NCI-H146 (cell line): Measurements from ENCODE around the gene MRTFB.

Experiments
- DNase-seq: peaks from one replicate; lab custom pipeline; 2025; lab: John Stamatoyannopoulos, UW

The MRTFB gene

GRCh38 chr16:14063618-14064581 is 7.2 kb upstream of the MRTFB start:
- no peak for DNase-seq

- DNase-seq: peak; percentile 76
Observed at GRCh38 chr16:14069818-14070217, 1.3 kb upstream of the MRTFB start.

GRCh38 chr16:14070555-14070876 is 603 bp upstream of the MRTFB start:
- DNase-seq: no peak

GRCh38 chr16:14071576-14072271 is 605 bp downstream of the MRTFB start:
- DNase-seq: peak; percentile 67

- DNase-seq: no peak
Observed at GRCh38 chr16:14072360-14072759, 1.2 kb downstream of the MRTFB start.

GRCh38 chr16:14074544-14074943 is 3.4 kb downstream of the MRTFB start:
- no peak for DNase-seq

- no peak for DNase-seq
Observed at GRCh38 chr16:14077918-14078317, 6.8 kb downstream of the MRTFB start.

GRCh38 chr16:14086477-14086876 is 15.4 kb downstream of the MRTFB start:
- DNase-seq: no peak

GRCh38 chr16:14087181-14087580 is 16.1 kb downstream of the MRTFB start:
- no peak for DNase-seq

GRCh38 chr16:14087590-14088154 is 16.6 kb downstream of the MRTFB start:
- no peak for DNase-seq

- no peak for DNase-seq
Observed at GRCh38 chr16:14088155-14088753, 17.1 kb downstream of the MRTFB start.

- no peak for DNase-seq
Observed at GRCh38 chr16:14089283-14089823, 18.2 kb downstream of the MRTFB start.

- no peak for DNase-seq
Observed at GRCh38 chr16:14092561-14092960, 21.4 kb downstream of the MRTFB start.

GRCh38 chr16:14095883-14096551 is 24.9 kb downstream of the MRTFB start:
- DNase-seq: peak; percentile 36

GRCh38 chr16:14097182-14097959 is 26.3 kb downstream of the MRTFB start:
- DNase-seq: peak; percentile 91

GRCh38 chr16:14098081-14098480 is 27.0 kb downstream of the MRTFB start:
- DNase-seq: peak; percentile 22

- DNase-seq: peak; percentile 34
Observed at GRCh38 chr16:14100825-14101224, 29.7 kb downstream of the MRTFB start.

GRCh38 chr16:14101415-14101814 is 30.3 kb downstream of the MRTFB start:
- DNase-seq: peak; percentile 20

- no peak for DNase-seq
Observed at GRCh38 chr16:14102925-14103720, 32.0 kb downstream of the MRTFB start.

- no peak for DNase-seq
Observed at GRCh38 chr16:14104066-14104465, 32.9 kb downstream of the MRTFB start.
